ENCODE results near the gene PLXNB1.

DNA sequence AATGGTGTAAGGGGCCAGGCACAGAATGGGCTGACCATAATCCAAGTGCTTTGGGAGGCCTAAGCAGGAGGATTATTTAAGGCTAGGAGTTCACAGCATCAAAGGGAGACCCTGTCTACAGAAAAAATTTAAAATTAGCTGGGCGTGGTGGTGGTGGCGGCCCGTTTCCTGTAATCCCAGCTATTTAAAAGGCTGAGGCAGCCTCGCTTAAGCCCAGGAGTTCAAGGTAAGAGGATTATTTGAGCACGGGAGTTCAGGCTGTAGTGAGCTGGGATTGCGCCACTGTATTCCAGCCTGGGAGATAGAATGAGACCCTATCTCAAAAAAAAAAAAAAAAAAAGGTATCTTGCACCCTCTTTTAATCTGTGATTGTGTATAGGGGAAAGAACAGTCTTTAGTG lies 12.1 kb upstream of the PLXNB1 start:
- TF ChIP-seq POLR2A (IDR thresholded peaks at IDR 0.05), result no peak
- TF ChIP-seq, protein P1, sequence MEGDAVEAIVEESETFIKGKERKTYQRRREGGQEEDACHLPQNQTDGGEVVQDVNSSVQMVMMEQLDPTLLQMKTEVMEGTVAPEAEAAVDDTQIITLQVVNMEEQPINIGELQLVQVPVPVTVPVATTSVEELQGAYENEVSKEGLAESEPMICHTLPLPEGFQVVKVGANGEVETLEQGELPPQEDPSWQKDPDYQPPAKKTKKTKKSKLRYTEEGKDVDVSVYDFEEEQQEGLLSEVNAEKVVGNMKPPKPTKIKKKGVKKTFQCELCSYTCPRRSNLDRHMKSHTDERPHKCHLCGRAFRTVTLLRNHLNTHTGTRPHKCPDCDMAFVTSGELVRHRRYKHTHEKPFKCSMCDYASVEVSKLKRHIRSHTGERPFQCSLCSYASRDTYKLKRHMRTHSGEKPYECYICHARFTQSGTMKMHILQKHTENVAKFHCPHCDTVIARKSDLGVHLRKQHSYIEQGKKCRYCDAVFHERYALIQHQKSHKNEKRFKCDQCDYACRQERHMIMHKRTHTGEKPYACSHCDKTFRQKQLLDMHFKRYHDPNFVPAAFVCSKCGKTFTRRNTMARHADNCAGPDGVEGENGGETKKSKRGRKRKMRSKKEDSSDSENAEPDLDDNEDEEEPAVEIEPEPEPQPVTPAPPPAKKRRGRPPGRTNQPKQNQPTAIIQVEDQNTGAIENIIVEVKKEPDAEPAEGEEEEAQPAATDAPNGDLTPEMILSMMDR (IDR thresholded peaks at IDR 0.05), result no peak
